Measurements from ENCODE around the gene IRAK3. TPM values are rescaled to one million over a fixed set of nuclear protein-coding genes. Genes with fewer than 3 reads are reported as not detected.
"Not testable (repeated sequence)": the region's sequence is repeated elsewhere in the genome, so short reads cannot be mapped to it uniquely, and the experiment has no call there.

Gene IRAK3
- total and polyA plus RNA-seq, 5 experiments from 2014 or later, result 0.03 to 0.26 (median 0.10) TPM; not detected in 1

GRCh38 chr12:66234773-66235625 lies 46.0 kb downstream of the IRAK3 start:
- Mint-ChIP-seq H3K27me3 (peaks cover 16 to 37% (median 30%) of the 10 kb centered on the region in 5 donors), H3K4me1 (peaks cover 0 to 23% (median 3%) of the 10 kb centered on the region in 4 donors), H3K4me3 (peak overlapping the region; percentile 55 to 86 (median 66))
- H3K27ac Mint-ChIP-seq, H3K9me3 Mint-ChIP-seq, H3K36me3 Mint-ChIP-seq: not testable (repeated sequence)
- DNase-seq (peak in 8 of 10 donors; percentile 1 to 33 (median 26)), ATAC-seq (peak; percentile 78 to 89)
- POLR2A ChIA-PET, result interaction anchor here (1.5 kb wide), 1 partner anchor 66 kb away, joined by 4 read pairs; no protein-coding TSS in a partner anchor

DNA sequence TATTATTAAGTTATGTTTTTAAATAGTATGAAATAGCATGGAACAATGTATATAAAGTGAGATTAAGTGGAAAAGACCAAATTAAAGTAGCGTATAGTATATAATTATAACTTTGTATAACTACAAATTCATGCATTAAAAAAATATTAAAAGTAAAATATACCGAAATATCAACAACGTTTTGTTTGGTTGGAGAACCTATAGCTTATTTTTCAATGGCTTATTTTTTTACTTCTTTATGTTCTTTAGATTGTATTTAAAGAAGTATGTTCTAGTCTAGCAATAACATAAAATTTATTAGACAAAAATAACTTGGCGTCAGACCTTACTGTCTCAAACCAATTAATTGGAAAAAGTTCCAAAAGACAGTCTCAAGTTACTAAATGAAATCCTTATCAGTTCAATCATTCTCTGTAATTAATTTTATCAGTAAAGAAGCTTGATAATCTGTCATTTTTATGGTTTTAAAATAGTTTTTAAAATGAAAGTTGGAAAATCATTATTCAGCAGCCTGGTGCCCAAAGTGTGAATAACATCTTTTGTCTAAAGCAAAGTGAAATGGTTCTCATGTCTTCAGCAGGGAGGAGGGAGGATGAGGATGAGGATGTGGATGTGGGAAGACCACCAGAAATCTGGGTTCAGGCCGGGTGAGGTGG lies 46.7 kb downstream of the IRAK3 start:
- ATAC-seq, result no peak
- Mint-ChIP-seq H3K27me3 (peaks cover 17 to 44% (median 31%) of the 10 kb centered on the region in 5 donors), H3K27ac (no peak overlapping the region), H3K4me1 (peaks cover 0 to 23% (median 1%) of the 10 kb centered on the region in 4 donors), H3K36me3 (no peaks in the 10 kb centered on the region), H3K9me3 (peaks cover 0 to 4% (median 0%) of the 10 kb centered on the region in 9 donors), H3K4me3 (peak overlapping the region in 9 of 10 donors; percentile 0 to 64 (median 47))
- peak in 1 of 10 donors; percentile 6 for DNase-seq
- POLR2A ChIA-PET, result interaction anchor here (1.5 kb wide), 1 partner anchor 67 kb away, joined by 4 read pairs; no protein-coding TSS in a partner anchor

DNA sequence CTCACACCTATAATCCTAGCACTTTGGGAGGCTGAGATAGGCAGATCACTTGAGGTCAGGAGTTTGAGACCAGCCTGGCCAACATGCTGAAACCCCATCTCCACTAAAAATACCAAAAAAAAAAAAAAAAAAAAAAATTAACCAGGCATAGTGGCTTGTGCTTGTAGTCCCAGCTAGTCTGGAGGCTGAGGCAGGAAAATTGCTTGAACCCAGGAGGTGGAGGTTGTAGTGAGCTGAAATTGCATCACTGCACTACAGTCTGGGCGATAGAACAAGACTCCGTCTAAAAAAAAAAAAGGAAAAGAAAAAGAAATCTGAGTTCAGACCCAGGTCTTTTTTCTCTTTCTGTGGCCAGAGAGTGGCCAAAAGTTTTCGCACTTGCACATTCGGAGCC lies 47.3 kb downstream of the IRAK3 start:
- not testable (repeated sequence) for DNase-seq, ATAC-seq, H3K9me3 Mint-ChIP-seq, H3K36me3 Mint-ChIP-seq, H3K27ac Mint-ChIP-seq
- POLR2A ChIA-PET, result interaction anchor here (1.5 kb wide), 1 partner anchor 67 kb away, joined by 4 read pairs; no protein-coding TSS in a partner anchor
- H3K27me3 Mint-ChIP-seq, result peaks cover 21 to 49% (median 33%) of the 10 kb centered on the region in 5 donors
- peaks cover 0 to 23% (median 1%) of the 10 kb centered on the region in 4 donors for H3K4me1 Mint-ChIP-seq
- H3K4me3 Mint-ChIP-seq, result peak overlapping the region in 7 of 10 donors; percentile 0 to 64 (median 47)

- Mint-ChIP-seq H3K9me3 (peaks cover 0 to 4% (median 0%) of the 10 kb centered on the region in 9 donors), H3K27me3 (peaks cover 22 to 56% (median 35%) of the 10 kb centered on the region in 5 donors), H3K4me3 (peak overlapping the region in 6 of 10 donors; percentile 11 to 60 (median 32)), H3K27ac (no peak overlapping the region), H3K36me3 (peaks cover 0 to 2% (median 0%) of the 10 kb centered on the region in 3 donors), H3K4me1 (peaks cover 0 to 25% (median 1%) of the 10 kb centered on the region in 4 donors)
- DNase-seq (no peak), ATAC-seq (no peak)
- POLR2A ChIA-PET, result no interaction called here
Observed at GRCh38 chr12:66236969-66237368, 48.0 kb downstream of the IRAK3 start.

DNA sequence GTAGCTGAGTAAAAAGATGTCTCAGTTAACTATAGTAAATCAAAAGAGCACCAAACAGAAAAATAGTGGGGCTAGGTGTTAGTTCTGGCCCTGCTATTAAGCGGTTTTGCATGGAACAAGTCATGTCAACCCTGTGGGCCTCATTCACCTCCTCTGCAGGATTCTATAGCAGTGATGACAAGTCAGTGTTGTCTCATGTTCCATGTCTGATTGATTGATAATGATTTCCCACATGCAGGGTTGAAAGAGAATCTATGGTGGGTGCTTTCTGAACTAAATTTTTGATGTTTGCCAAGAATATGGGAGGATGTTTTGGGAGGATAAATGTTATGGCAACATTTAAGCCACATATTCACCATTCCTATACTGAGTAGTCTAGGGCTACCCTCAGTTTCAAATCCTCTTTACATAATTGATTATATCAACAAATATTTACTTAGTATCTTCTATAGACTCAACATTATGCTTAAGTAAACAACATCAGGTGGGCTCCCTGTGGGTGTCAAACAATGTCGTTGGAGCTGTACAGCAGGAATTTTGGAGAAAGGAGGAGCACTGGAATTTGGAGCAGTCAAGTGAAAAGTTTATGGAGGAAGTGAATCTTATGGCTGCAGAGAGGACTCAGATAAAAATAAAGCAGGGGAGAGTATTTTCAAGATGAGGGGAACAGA lies 48.6 kb downstream of the IRAK3 start:
- no peak overlapping the region for H3K27ac Mint-ChIP-seq
- H3K27me3 Mint-ChIP-seq, result peaks cover 22 to 63% (median 36%) of the 10 kb centered on the region in 5 donors
- POLR2A ChIA-PET, result no interaction called here
- ATAC-seq, result no peak
- H3K4me1 Mint-ChIP-seq, result peaks cover 0 to 25% (median 1%) of the 10 kb centered on the region in 4 donors
- peaks cover 0 to 2% (median 0%) of the 10 kb centered on the region in 3 donors for H3K36me3 Mint-ChIP-seq
- peak overlapping the region in 1 of 10 donors; percentile 10 for H3K4me3 Mint-ChIP-seq
- no peak for DNase-seq
- H3K9me3 Mint-ChIP-seq, result peaks cover 0 to 4% (median 0%) of the 10 kb centered on the region in 9 donors

DNA sequence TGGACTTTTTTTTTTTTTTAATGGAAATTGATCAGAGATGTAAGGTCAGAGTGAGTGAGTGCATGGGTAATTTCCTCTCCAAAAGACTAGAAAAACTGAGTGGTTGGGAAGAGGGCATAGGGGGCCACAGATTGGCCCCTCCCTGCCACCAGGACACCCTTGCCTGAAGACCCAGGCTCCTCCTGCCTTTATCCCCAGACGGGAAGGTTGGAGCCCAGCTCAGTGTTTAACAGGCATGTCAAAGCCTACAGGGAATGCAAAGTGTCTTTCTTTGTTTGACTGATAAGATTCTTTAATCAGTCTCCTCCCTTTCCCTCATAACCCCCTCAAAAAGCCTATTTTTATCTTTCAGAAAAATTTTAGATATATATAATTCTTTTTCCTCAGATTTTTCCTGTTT lies 50.3 kb downstream of the IRAK3 start:
- peaks cover 0 to 2% (median 0%) of the 10 kb centered on the region in 3 donors for H3K36me3 Mint-ChIP-seq
- H3K27me3 Mint-ChIP-seq, result peaks cover 22 to 63% (median 37%) of the 10 kb centered on the region in 5 donors
- POLR2A ChIA-PET, result no interaction called here
- DNase-seq, result no peak
- H3K27ac Mint-ChIP-seq, result no peak overlapping the region
- peaks cover 0 to 4% (median 0%) of the 10 kb centered on the region in 9 donors for H3K9me3 Mint-ChIP-seq
- H3K4me3 Mint-ChIP-seq, result no peak overlapping the region
- no peak for ATAC-seq
- H3K4me1 Mint-ChIP-seq, result peaks cover 0 to 23% (median 1%) of the 10 kb centered on the region in 4 donors

- DNase-seq (no peak), ATAC-seq (no peak)
- no peak overlapping the region for H3K27ac Mint-ChIP-seq
- H3K9me3 Mint-ChIP-seq, result peaks cover 0 to 4% (median 0%) of the 10 kb centered on the region in 9 donors
- no peak overlapping the region for H3K4me3 Mint-ChIP-seq
- H3K4me1 Mint-ChIP-seq, result peaks cover 0 to 16% (median 1%) of the 10 kb centered on the region in 4 donors
- peaks cover 0 to 2% (median 0%) of the 10 kb centered on the region in 3 donors for H3K36me3 Mint-ChIP-seq
- H3K27me3 Mint-ChIP-seq, result peaks cover 22 to 68% (median 39%) of the 10 kb centered on the region in 5 donors
- POLR2A ChIA-PET, result no interaction called here
Observed at GRCh38 chr12:66240096-66240820, 51.2 kb downstream of the IRAK3 start.

DNA sequence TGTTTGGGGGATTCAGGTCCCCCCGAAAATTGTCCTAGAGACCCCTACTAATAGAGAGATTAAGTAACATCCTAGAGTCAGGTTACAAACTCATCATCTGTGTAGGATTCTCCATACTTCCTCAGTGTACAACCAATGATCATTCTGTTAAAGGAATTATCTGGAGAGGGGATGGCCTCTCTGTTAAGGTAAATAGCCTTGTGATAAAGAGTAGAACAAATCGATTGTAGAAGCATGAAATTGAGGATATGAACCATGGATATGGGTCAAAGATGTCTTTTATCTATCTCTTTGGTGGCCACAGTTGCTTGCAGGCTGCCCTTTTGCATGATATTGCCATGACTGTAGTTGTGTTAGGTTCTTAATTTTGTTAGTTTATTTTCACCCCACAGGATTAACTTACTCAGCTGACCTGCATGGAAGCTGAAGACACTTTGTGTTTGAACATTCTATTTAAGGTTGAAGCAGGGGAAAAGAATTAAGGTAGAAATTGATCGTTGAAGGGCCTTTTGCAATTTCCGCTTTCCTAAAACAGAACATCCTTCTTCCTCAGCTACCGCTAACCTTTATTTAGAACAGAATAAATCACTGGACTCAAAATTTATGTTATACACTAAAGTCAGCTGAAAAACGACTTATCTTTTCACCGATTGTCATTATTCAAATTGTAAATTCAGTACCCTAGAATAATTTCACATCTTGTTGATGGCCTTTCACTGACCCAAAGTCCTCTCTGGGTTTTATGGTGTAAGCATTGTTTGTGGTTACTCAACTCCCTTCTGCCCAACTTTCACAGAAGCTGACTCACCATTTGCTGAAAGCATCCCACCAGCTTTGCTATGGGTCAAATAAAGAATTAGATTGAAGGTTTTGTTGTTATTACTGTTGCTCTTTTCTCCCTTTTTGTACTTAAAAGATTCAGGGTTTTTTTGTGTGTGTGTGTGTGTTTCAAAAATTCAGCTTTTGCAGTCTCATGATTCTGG lies 52.3 kb downstream of the IRAK3 start:
- peak overlapping the region in 1 of 10 donors; percentile 71 for H3K27ac Mint-ChIP-seq
- no peak overlapping the region for H3K4me3 Mint-ChIP-seq
- DNase-seq (no peak), ATAC-seq (no peak)
- H3K9me3 Mint-ChIP-seq, result peaks cover 0 to 4% (median 0%) of the 10 kb centered on the region in 9 donors
- H3K27me3 Mint-ChIP-seq, result peaks cover 23 to 79% (median 41%) of the 10 kb centered on the region in 5 donors
- H3K4me1 Mint-ChIP-seq, result peaks cover 0 to 12% (median 0%) of the 10 kb centered on the region in 4 donors
- POLR2A ChIA-PET, result no interaction called here
- peaks cover 0 to 2% (median 0%) of the 10 kb centered on the region in 3 donors for H3K36me3 Mint-ChIP-seq

DNA sequence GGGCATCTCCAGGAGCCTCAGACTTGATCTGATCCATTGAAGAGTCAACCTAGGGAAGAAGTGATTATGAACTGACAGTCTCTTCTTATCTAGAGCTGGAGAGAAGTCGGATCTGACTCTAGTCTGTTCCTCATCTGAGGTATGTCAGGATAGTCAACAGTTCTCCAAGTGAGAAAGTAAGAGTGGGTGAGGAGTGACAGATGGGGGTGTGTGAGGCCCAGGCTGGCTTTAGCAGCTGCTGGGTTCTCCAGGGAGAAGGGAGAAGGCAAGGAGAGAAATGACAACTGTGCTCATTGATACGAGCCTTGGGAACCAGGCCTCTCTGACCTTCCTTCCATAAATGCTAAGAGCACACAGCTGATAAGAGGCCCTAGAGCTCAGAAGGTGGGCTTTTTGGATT lies 53.3 kb downstream of the IRAK3 start:
- no peak for ATAC-seq
- peaks cover 0 to 5% (median 0%) of the 10 kb centered on the region in 4 donors for H3K4me1 Mint-ChIP-seq
- peaks cover 0 to 2% (median 0%) of the 10 kb centered on the region in 3 donors for H3K36me3 Mint-ChIP-seq
- H3K4me3 Mint-ChIP-seq, result no peak overlapping the region
- POLR2A ChIA-PET, result no interaction called here
- no peaks in the 10 kb centered on the region for H3K9me3 Mint-ChIP-seq
- DNase-seq, result no peak
- H3K27ac Mint-ChIP-seq, result peak overlapping the region in 1 of 10 donors; percentile 1
- H3K27me3 Mint-ChIP-seq, result peaks cover 17 to 70% (median 31%) of the 10 kb centered on the region in 5 donors

DNA sequence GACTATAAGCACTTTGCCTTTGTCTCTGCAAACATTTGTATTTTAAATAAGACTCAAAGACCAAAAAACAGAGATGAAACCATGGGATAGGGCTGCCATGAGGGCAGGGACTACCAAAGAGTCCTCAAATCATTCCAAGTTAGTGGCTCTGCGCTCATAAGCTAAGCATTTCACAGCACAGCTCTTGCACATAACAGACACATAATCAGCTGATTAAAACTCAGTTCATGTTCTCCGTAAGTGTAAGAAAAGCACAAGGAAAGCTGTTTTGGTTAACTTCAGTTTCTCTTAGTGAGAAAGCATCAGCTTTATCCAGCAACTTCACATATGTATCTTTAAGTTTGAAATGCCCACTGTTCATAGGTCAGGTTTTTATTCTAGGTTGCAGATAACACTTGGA lies 54.9 kb downstream of the IRAK3 start:
- H3K27me3 Mint-ChIP-seq, result peaks cover 11 to 54% (median 20%) of the 10 kb centered on the region in 5 donors
- ATAC-seq, result no peak
- H3K4me1 Mint-ChIP-seq, result peaks cover 0 to 3% (median 0%) of the 10 kb centered on the region in 4 donors
- H3K27ac Mint-ChIP-seq, result no peak overlapping the region
- H3K36me3 Mint-ChIP-seq, result peaks cover 0 to 2% (median 0%) of the 10 kb centered on the region in 3 donors
- POLR2A ChIA-PET, result no interaction called here
- no peaks in the 10 kb centered on the region for H3K9me3 Mint-ChIP-seq
- no peak overlapping the region for H3K4me3 Mint-ChIP-seq
- no peak for DNase-seq

GRCh38 chr12:66244446-66244845 lies 55.4 kb downstream of the IRAK3 start:
- H3K4me1 Mint-ChIP-seq, result peaks cover 0 to 3% (median 0%) of the 10 kb centered on the region in 4 donors
- DNase-seq, result no peak
- no peak for ATAC-seq
- no peaks in the 10 kb centered on the region for H3K9me3 Mint-ChIP-seq
- peaks cover 11 to 48% (median 20%) of the 10 kb centered on the region in 5 donors for H3K27me3 Mint-ChIP-seq
- no peak overlapping the region for H3K27ac Mint-ChIP-seq
- peaks cover 0 to 2% (median 0%) of the 10 kb centered on the region in 3 donors for H3K36me3 Mint-ChIP-seq
- POLR2A ChIA-PET, result no interaction called here
- H3K4me3 Mint-ChIP-seq, result no peak overlapping the region

Data from naive thymus-derived CD8-positive, alpha-beta T cell (primary cell).